Liver (tissue), 9 donors: ENCODE measurements around the gene MBD4. TPM values are rescaled to one million over a fixed set of nuclear protein-coding genes. Genes with fewer than 3 reads are reported as not detected.

ENCODE experiments used
- DNase-seq: peaks from one replicate; pipeline ENCODE4 v3.0.0-alpha.2; 2017; ENCODE audit warnings: low spot score
- H3K27ac ChIP-seq, 2 donors: one replicate each; pipeline ENCODE4 v1.7.0; 2013; ENCODE audit warnings: inconsistent platforms in 2 of 2, low read length in 2 of 2, control low read depth in 1 of 2, low read depth in 1 of 2, mild to moderate bottlenecking in 1 of 2
- H3K27me3 ChIP-seq, 4 donors: one replicate each; pipeline versions ENCODE4 v1.6.1 to v1.7.0; 2013; ENCODE audit warnings: low read length in 3 of 4, inconsistent platforms in 1 of 4, mild to moderate bottlenecking in 1 of 4, moderate library complexity in 1 of 4; ENCODE audit not compliant: control insufficient read depth in 4 of 4, insufficient read depth in 4 of 4
- H3K36me3 ChIP-seq, 4 donors: one replicate each; pipeline versions ENCODE4 v1.6.1 to v1.7.0; 2013; ENCODE audit warnings: low read length in 3 of 4, mild to moderate bottlenecking in 3 of 4, low read depth in 1 of 4, moderate library complexity in 1 of 4; ENCODE audit not compliant: control insufficient read depth in 4 of 4, insufficient read depth in 3 of 4
- H3K4me1 ChIP-seq, 4 donors: one replicate each; pipeline versions ENCODE4 v1.6.1 to v1.7.0; 2013; ENCODE audit warnings: low read length in 3 of 4, mild to moderate bottlenecking in 3 of 4, moderate library complexity in 1 of 4; ENCODE audit not compliant: control insufficient read depth in 4 of 4, insufficient read depth in 4 of 4
- H3K4me3 ChIP-seq, 3 donors: one replicate each; pipeline versions ENCODE4 v1.6.1 to v1.7.0; 2013; ENCODE audit warnings: low read length in 3 of 3, control low read depth in 1 of 3, low read depth in 1 of 3, mild to moderate bottlenecking in 1 of 3
- H3K9ac ChIP-seq, 2 donors: one replicate each; pipeline ENCODE4 v1.7.0; 2013; ENCODE audit warnings: low read length in 2 of 2, mild to moderate bottlenecking in 2 of 2, moderate library complexity in 2 of 2, control low read depth in 1 of 2, low read depth in 1 of 2
- H3K9me3 ChIP-seq, 4 donors: one replicate each; pipeline versions ENCODE4 v1.6.1 to v1.7.0; 2013; ENCODE audit warnings: low read length in 3 of 4; ENCODE audit not compliant: control insufficient read depth in 4 of 4
- ATF3 ChIP-seq: IDR thresholded peaks from 2 replicates; pipeline ENCODE4 v1.6.1; 2016; ENCODE audit warnings: antibody characterized with exemption
- CTCF ChIP-seq: fragments of 150-350 bp; IDR thresholded peaks from 2 replicates; pipeline ENCODE4 v1.5.1; 2017; ENCODE audit warnings: improper control_type of control experiment, low read depth, low read length; ENCODE audit not compliant: missing input control
- EGR1 ChIP-seq, 2 donors: IDR thresholded peaks; 2 replicates each; pipeline ENCODE4 v1.6.1; 2016 to 2018; ENCODE audit warnings: antibody characterized with exemption in 2 of 2, low read depth in 2 of 2
- FOXA1 ChIP-seq: IDR thresholded peaks from 2 replicates; pipeline ENCODE4 v1.6.1; 2016; ENCODE audit warnings: antibody characterized with exemption
- FOXA2 ChIP-seq: IDR thresholded peaks from 2 replicates; pipeline ENCODE4 v1.6.1; 2016; ENCODE audit warnings: antibody characterized with exemption
- GABPA ChIP-seq, 2 donors: IDR thresholded peaks in 1 of 2; conservative IDR thresholded peaks in 1 of 2; 2 replicates each; pipeline ENCODE4 v1.6.1; 2016; ENCODE audit warnings: antibody characterized with exemption in 2 of 2, mild to moderate bottlenecking in 1 of 2, moderate library complexity in 1 of 2
- HNF4A ChIP-seq, 2 donors: conservative IDR thresholded peaks; 2 replicates each; pipeline ENCODE4 v1.6.1; 2016; ENCODE audit warnings: antibody characterized with exemption in 2 of 2, mild to moderate bottlenecking in 2 of 2
- HNF4G ChIP-seq: IDR thresholded peaks from 2 replicates; pipeline ENCODE4 v1.6.1; 2016; ENCODE audit warnings: antibody characterized with exemption
- JUND ChIP-seq, 2 donors: IDR thresholded peaks; 2 replicates each; pipeline ENCODE4 v1.6.1; 2016; ENCODE audit warnings: antibody characterized with exemption in 2 of 2
- MAX ChIP-seq: IDR thresholded peaks from 2 replicates; pipeline ENCODE4 v1.6.1; 2016; ENCODE audit warnings: antibody characterized with exemption
- NR2F2 ChIP-seq: IDR thresholded peaks from 2 replicates; pipeline ENCODE4 v1.6.1; 2016; ENCODE audit warnings: antibody characterized with exemption
- RAD21 ChIP-seq, 2 donors: IDR thresholded peaks; 2 replicates each; pipeline ENCODE4 v1.6.1; 2016; ENCODE audit warnings: antibody characterized with exemption in 2 of 2, mild to moderate bottlenecking in 2 of 2
- REST ChIP-seq: IDR thresholded peaks from 2 replicates; pipeline ENCODE4 v1.6.1; 2016; ENCODE audit warnings: antibody characterized with exemption, mild to moderate bottlenecking
- RXRA ChIP-seq, 2 donors: IDR thresholded peaks; 2 replicates each; pipeline ENCODE4 v1.6.1; 2017 to 2018; ENCODE audit warnings: antibody characterized with exemption in 2 of 2, mild to moderate bottlenecking in 1 of 2
- SP1 ChIP-seq: IDR thresholded peaks from 2 replicates; pipeline ENCODE4 v1.6.1; 2018; ENCODE audit warnings: antibody characterized with exemption, mild to moderate bottlenecking
- TAF1 ChIP-seq: conservative IDR thresholded peaks from 2 replicates; pipeline ENCODE4 v1.6.1; 2016; ENCODE audit warnings: antibody characterized with exemption, mild to moderate bottlenecking
- YY1 ChIP-seq: IDR thresholded peaks from 2 replicates; pipeline ENCODE4 v1.6.1; 2016; ENCODE audit warnings: antibody characterized with exemption, mild to moderate bottlenecking
- ZBTB33 ChIP-seq: IDR thresholded peaks from 2 replicates; pipeline ENCODE4 v1.6.1; 2016; ENCODE audit warnings: antibody characterized with exemption
- WGBS: extraction: QIAGEN DNeasy Blood & Tissue Kit; methylation state at CpG from one replicate; pipeline ENCODE4 v1.1.7; 2013; 5-methylcytosine and 5-hydroxymethylcytosine counted together
- polyA plus RNA-seq, 2 donors: library from polyadenylated mRNA; stranded (reverse) in 1 of 2; unstranded in 1 of 2; fragments of 200-250 nt in 1 of 2; fragments of >200 nt in 1 of 2; fragmentation: Nextera tagmentation in 1 of 2; extraction: Ambion mirVana in 1 of 2; gene quantifications; one replicate each; pipeline versions ENCODE4 v1.2.1 to v1.2.3, GENCODE V29; 2013 to 2015
- total RNA-seq, 2 donors: library from RNA; depleted of rRNA; stranded (reverse); fragments of >200 nt; gene quantifications; one replicate each; pipeline ENCODE4 v1.2.3, GENCODE V29; 2014
- donor health status: healthy.
- donor health status: healthy.
- donor health status: healthy.
- donor health status: healthy.
- donor health status: healthy.

The MBD4 gene
- total and polyA plus RNA-seq, 4 donors = 16.9 to 24.8 (median 17.2) TPM

GRCh38 chr3:129410971-129411370, 28.8 kb downstream of the MBD4 start:
- DNase-seq = no peak
- Histone ChIP-seq H3K4me3 (no peak overlapping the region), H3K9ac (no peak overlapping the region), H3K4me1 (peaks cover 0 to 6% (median 2%) of the 10 kb centered on the region in 4 donors), H3K9me3 (no peaks in the 10 kb centered on the region), H3K36me3 (no peaks in the 10 kb centered on the region), H3K27me3 (no peaks in the 10 kb centered on the region), H3K27ac (no peak overlapping the region)
- WGBS = 96% methylated on average over 17 of the region's 17 CpGs
- TF ChIP-seq RXRA (IDR thresholded peaks at IDR 0.05) (no peak), NR2F2 (no peak), JUND (IDR thresholded peaks at IDR 0.05) (no peak), CTCF (no peak), GABPA (IDR thresholded peaks at IDR 0.05 in 1 of 2, conservative IDR thresholded peaks at IDR 0.05 in 1 of 2) (no peak)

- TF ChIP-seq HNF4A (conservative IDR thresholded peaks at IDR 0.05) = no peak
- Histone ChIP-seq H3K4me1 (peaks cover 0 to 6% (median 2%) of the 10 kb centered on the region in 4 donors), H3K4me3 (no peak overlapping the region), H3K27me3 (no peaks in the 10 kb centered on the region), H3K27ac (no peak overlapping the region), H3K9ac (no peak overlapping the region), H3K36me3 (no peaks in the 10 kb centered on the region), H3K9me3 (no peaks in the 10 kb centered on the region)
- DNase-seq = no peak
- 94% methylated on average over 2 of the region's 2 CpGs for WGBS
Observed at GRCh38 chr3:129409541-129409940, 30.2 kb downstream of the MBD4 start.

GRCh38 chr3:129404610-129405009, 35.1 kb downstream of the MBD4 start:
- no peak overlapping the region for H3K9ac ChIP-seq
- no peak for DNase-seq
- WGBS = 93% methylated on average over 5 of the region's 5 CpGs
- H3K27ac ChIP-seq = no peak overlapping the region
- H3K27me3 ChIP-seq = no peaks in the 10 kb centered on the region
- no peak for TF ChIP-seq YY1
- TF ChIP-seq FOXA2 = no peak
- no peak for TF ChIP-seq ATF3
- TF ChIP-seq SP1 = no peak
- no peak for TF ChIP-seq RXRA (IDR thresholded peaks at IDR 0.05)
- no peak for TF ChIP-seq TAF1
- no peak for TF ChIP-seq RAD21 (IDR thresholded peaks at IDR 0.05)
- TF ChIP-seq CTCF = no peak
- TF ChIP-seq REST = no peak
- TF ChIP-seq JUND (IDR thresholded peaks at IDR 0.05) = no peak
- TF ChIP-seq HNF4A (conservative IDR thresholded peaks at IDR 0.05) = no peak
- TF ChIP-seq ZBTB33 = no peak
- TF ChIP-seq EGR1 (IDR thresholded peaks at IDR 0.05; ENCODE audit: low read depth in 2 of 2) = no peak
- TF ChIP-seq NR2F2 = no peak
- no peak for TF ChIP-seq MAX
- no peak for TF ChIP-seq FOXA1
- no peak for TF ChIP-seq HNF4G
- no peak for TF ChIP-seq GABPA (IDR thresholded peaks at IDR 0.05 in 1 of 2, conservative IDR thresholded peaks at IDR 0.05 in 1 of 2)
- peaks cover 0 to 8% (median 3%) of the 10 kb centered on the region in 4 donors for H3K4me1 ChIP-seq
- no peaks in the 10 kb centered on the region for H3K9me3 ChIP-seq
- no peaks in the 10 kb centered on the region for H3K36me3 ChIP-seq
- H3K4me3 ChIP-seq = no peak overlapping the region
